Fibroblast of villous mesenchyme (primary cell): ENCODE data around the gene TMTC2. TPM values are rescaled to one million over a fixed set of nuclear protein-coding genes. Genes with fewer than 3 reads are reported as not detected.

Experiments
- DNase-seq: peaks from one replicate; pipeline ENCODE4 v3.0.0-alpha.2; 2010; ENCODE audit warnings: low read depth
- H3K4me3 ChIP-seq: 2 replicates; pipeline ENCODE4 v1.5.1; 2011; ENCODE audit warnings: low read depth, mild to moderate bottlenecking, low read length
- CTCF ChIP-seq: IDR thresholded peaks from 2 replicates; pipeline ENCODE4 v1.5.1; 2012; ENCODE audit warnings: low read depth, mild to moderate bottlenecking, low read length; ENCODE audit not compliant: insufficient read depth
- total RNA-seq: library from RNA; depleted of rRNA; stranded (reverse); fragments of >200 nt; gene quantifications from 2 replicates; pipeline ENCODE4 v1.2.3, GENCODE V29; 2012

The TMTC2 gene
- total RNA-seq, 1 donor: 5.2 TPM

- no peak for DNase-seq
- TF ChIP-seq CTCF: no peak
- no peak overlapping the region for H3K4me3 ChIP-seq
These were observed 470.1 kb downstream of the TMTC2 start for GRCh38 chr12:83156815-83157214.

DNA sequence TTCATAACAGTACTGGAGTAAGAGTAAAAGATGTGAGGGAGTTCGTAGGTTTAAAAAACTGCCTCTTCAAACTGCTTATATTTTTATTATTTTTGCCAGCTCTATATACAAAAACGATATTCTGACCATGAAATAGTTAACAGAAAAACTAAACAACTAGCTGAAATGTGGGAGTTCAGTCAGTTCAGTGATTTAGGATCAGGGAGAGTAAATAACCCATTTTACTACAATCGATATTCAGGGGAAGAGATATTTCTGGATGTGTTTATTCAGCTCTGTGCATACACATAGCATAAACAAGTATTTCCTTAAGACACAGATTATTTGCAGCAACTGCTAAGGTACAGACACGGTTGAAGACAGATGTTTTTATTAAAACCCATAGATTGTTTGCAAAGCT lies 470.9 kb downstream of the TMTC2 start:
- DNase-seq: no peak
- TF ChIP-seq CTCF: no peak
- no peak overlapping the region for H3K4me3 ChIP-seq

DNA sequence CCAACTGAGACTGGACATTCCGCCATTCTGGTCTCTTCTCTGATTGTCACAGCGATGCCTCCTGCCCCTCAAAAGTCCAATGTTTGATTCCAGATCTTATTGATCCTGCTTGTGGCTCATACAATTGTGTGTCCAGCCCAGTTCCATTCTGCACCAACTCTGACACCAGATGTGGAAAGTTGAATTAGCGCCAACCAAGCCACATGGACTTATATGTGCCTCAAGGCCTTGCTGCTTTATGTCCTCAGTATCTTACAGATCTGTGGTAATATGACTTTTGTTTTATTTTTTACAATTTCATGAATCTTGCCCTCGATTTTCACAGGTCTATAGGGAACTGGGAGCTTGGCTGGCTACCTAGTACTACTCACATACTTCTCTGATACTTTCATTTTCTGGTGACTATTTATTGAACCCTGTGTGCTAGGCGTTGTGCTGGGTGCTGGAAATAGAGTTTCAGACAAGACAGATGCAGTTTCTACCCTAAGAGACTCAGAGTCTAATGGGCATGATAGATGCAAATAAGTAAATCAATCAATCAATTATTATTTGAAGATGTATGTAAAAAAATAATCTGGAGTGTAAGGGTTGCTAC lies 472.0 kb downstream of the TMTC2 start:
- H3K4me3 ChIP-seq: no peak overlapping the region
- DNase-seq: no peak
- no peak for TF ChIP-seq CTCF

DNA sequence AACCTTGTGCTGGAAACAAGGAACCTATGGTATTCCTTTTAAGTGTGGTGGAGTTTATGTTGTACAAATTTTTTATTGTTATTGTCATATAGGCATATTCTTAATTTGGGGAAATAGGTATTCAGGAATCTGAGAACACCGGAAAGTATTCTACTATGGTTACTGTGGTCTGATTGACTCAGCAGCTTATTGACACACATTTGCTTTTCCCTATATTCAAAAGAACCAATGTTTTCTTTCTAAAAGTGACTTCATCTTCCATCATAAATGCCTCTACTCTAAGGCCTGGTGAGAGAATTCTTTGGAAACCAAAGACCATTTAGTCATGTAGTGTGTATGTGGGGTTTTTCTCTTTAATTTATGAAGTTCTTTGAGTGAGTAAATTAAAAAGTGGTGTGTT lies 474.8 kb downstream of the TMTC2 start:
- no peak for TF ChIP-seq CTCF
- DNase-seq: no peak
- H3K4me3 ChIP-seq: no peak overlapping the region

GRCh38 chr12:83168751-83169150 lies 482.0 kb downstream of the TMTC2 start:
- H3K4me3 ChIP-seq: no peak overlapping the region
- no peak for DNase-seq
- TF ChIP-seq CTCF: no peak

DNA sequence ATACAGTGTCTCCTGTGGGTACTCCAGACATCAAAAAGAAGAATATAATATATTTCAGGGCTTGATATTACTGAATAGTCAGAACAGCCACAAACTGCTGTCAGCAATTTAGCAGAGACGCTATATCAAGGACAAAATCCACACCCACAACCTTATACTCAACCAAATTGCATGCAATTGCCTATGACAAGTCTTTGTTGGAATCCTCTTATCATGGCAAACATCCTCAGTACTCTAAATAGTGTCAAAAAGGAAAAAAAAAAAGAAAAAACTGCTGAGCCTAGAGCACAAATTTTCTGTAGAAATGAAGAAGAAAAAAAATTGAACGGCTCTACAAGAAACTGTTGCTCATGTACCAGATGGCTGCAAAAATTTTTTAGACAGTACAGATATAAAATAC lies 485.7 kb downstream of the TMTC2 start:
- DNase-seq: no peak
- TF ChIP-seq CTCF: no peak
- no peak overlapping the region for H3K4me3 ChIP-seq
